ENCODE measurements around the gene EPAS1. TPM values are rescaled to one million over a fixed set of nuclear protein-coding genes. Genes with fewer than 3 reads are reported as not detected.

EPAS1 gene
- total and polyA plus RNA-seq, 4 donors: 213 to 954 (median 403) TPM

GRCh38 chr2:46363535-46364170 lies 66.4 kb downstream of the EPAS1 start:
- Histone ChIP-seq H3K4me3 (ENCODE audit: low read length in 2 of 2) (no peak overlapping the region), H3K4me1 (ENCODE audit: control insufficient read depth in 1 of 2, insufficient read depth in 2 of 2, low read length in 2 of 2) (no peaks in the 10 kb centered on the region), H3K27me3 (ENCODE audit: control insufficient read depth in 1 of 2, insufficient read depth in 2 of 2, low read length in 1 of 2) (no peaks in the 10 kb centered on the region), H3K36me3 (ENCODE audit: control insufficient read depth in 1 of 2, insufficient read depth in 2 of 2, low read length in 1 of 2) (peaks cover 1 to 8% of the 10 kb centered on the region in 2 donors), H3K9me3 (ENCODE audit: control insufficient read depth, low read length) (no peaks in the 10 kb centered on the region), H3K27ac (ENCODE audit: low read depth in 1 of 2, low read length in 2 of 2) (no peak overlapping the region)
- 65 to 76% methylated on average over 4 of the region's 4 CpGs for WGBS, 2 donors
- intact Hi-C loops (cut with DNase I): loop anchor here (1.0 to 10.0 kb wide), 4 partner anchors 64 to 351 kb away; no protein-coding TSS in a partner anchor
- DNase-seq (no peak), ATAC-seq (ENCODE audit: low FRiP score) (peak; percentile 61)

DNA sequence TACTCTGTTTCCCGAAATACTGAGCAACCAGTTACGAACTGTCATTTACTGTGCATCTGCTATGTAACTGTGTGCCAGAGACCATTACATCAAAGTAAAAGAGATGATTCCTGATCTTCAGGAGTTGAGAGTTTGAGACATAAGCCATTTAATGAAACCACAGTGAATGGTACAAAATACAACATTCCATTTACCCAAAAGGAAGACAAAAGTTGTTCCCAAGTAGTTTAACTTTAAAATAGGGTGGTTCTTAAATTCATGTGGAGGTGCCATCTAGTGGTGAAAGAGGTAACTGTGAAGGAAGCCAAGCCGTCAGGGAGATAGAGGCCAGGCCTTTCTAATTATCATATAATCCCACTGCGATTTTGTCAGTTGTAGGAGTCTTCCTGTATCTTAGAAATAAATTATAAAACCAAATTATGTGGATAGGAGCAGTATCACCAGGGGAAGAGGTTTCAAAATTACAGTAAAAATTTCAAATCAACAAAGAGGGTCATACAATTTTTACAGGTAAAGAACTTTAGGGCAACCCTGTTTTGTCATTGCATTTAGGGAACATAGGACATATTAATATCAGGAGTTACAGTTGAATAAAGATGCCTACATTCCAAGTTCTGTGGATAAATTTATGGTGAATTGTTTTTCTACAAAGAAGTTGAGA lies 67.7 kb downstream of the EPAS1 start:
- intact Hi-C loops (cut with DNase I): loop anchor here (5.0 to 10.0 kb wide), 6 partner anchors 133 to 373 kb away; no protein-coding TSS in a partner anchor
- no peak overlapping the region for H3K4me3 ChIP-seq (ENCODE audit: low read length in 2 of 2)
- 60 to 61% methylated on average over 4 of the region's 4 CpGs for WGBS, 2 donors
- no peaks in the 10 kb centered on the region for H3K27me3 ChIP-seq (ENCODE audit: control insufficient read depth in 1 of 2, insufficient read depth in 2 of 2, low read length in 1 of 2)
- ATAC-seq (ENCODE audit: low FRiP score) (no peak), DNase-seq (no peak)
- H3K4me1 ChIP-seq (ENCODE audit: control insufficient read depth in 1 of 2, insufficient read depth in 2 of 2, low read length in 2 of 2): no peaks in the 10 kb centered on the region
- no peaks in the 10 kb centered on the region for H3K9me3 ChIP-seq (ENCODE audit: control insufficient read depth, low read length)
- no peak overlapping the region for H3K27ac ChIP-seq (ENCODE audit: low read depth in 1 of 2, low read length in 2 of 2)
- H3K36me3 ChIP-seq (ENCODE audit: control insufficient read depth in 1 of 2, insufficient read depth in 2 of 2, low read length in 1 of 2): peaks cover 5 to 10% of the 10 kb centered on the region in 2 donors

GRCh38 chr2:46365913-46366667 lies 68.9 kb downstream of the EPAS1 start:
- intact Hi-C loops (cut with DNase I): loop anchor here (5.0 to 10.0 kb wide), 5 partner anchors 134 to 374 kb away; no protein-coding TSS in a partner anchor
- 40 to 59% methylated on average over 15 of the region's 15 CpGs for WGBS, 2 donors
- H3K4me3 ChIP-seq (ENCODE audit: low read length in 2 of 2): no peak overlapping the region
- DNase-seq: no peak
- H3K9me3 ChIP-seq (ENCODE audit: control insufficient read depth, low read length): no peaks in the 10 kb centered on the region
- no peak overlapping the region for H3K27ac ChIP-seq (ENCODE audit: low read depth in 1 of 2, low read length in 2 of 2)
- no peaks in the 10 kb centered on the region for H3K4me1 ChIP-seq (ENCODE audit: control insufficient read depth in 1 of 2, insufficient read depth in 2 of 2, low read length in 2 of 2)
- no peak for ATAC-seq (ENCODE audit: low FRiP score)
- peaks cover 9 to 11% of the 10 kb centered on the region in 2 donors for H3K36me3 ChIP-seq (ENCODE audit: control insufficient read depth in 1 of 2, insufficient read depth in 2 of 2, low read length in 1 of 2)
- H3K27me3 ChIP-seq (ENCODE audit: control insufficient read depth in 1 of 2, insufficient read depth in 2 of 2, low read length in 1 of 2): no peaks in the 10 kb centered on the region

DNA sequence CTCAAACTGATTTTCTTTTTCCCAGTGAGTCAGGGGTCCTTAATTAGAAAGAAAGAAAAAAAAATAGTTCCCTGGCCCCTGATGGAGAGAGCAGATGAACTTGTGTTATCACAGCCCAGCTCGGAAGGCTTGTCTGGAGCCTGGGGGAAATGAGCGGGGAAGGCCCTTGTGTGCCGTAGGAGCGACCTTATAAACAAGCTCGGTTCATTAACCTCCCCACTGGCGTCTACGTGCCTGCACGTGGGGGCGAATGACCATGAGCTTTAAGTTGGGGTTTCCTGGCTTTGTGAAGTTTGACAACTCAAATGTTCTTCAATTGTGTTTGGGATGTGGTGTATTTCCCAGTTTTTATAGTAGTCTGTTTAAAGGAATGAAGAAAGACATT lies 69.5 kb downstream of the EPAS1 start:
- intact Hi-C loops (cut with DNase I): loop anchor here (1.0 to 10.0 kb wide), 6 partner anchors 67 to 374 kb away; no protein-coding TSS in a partner anchor
- DNase-seq (no peak), ATAC-seq (ENCODE audit: low FRiP score) (no peak)
- no peak overlapping the region for H3K4me3 ChIP-seq (ENCODE audit: low read length in 2 of 2)
- H3K27me3 ChIP-seq (ENCODE audit: control insufficient read depth in 1 of 2, insufficient read depth in 2 of 2, low read length in 1 of 2): no peaks in the 10 kb centered on the region
- H3K27ac ChIP-seq (ENCODE audit: low read depth in 1 of 2, low read length in 2 of 2): no peak overlapping the region
- 76 to 81% methylated on average over 9 of the region's 9 CpGs for WGBS, 2 donors
- H3K9me3 ChIP-seq (ENCODE audit: control insufficient read depth, low read length): no peaks in the 10 kb centered on the region
- H3K36me3 ChIP-seq (ENCODE audit: control insufficient read depth in 1 of 2, insufficient read depth in 2 of 2, low read length in 1 of 2): peaks cover 9 to 13% of the 10 kb centered on the region in 2 donors
- no peaks in the 10 kb centered on the region for H3K4me1 ChIP-seq (ENCODE audit: control insufficient read depth in 1 of 2, insufficient read depth in 2 of 2, low read length in 2 of 2)

DNA sequence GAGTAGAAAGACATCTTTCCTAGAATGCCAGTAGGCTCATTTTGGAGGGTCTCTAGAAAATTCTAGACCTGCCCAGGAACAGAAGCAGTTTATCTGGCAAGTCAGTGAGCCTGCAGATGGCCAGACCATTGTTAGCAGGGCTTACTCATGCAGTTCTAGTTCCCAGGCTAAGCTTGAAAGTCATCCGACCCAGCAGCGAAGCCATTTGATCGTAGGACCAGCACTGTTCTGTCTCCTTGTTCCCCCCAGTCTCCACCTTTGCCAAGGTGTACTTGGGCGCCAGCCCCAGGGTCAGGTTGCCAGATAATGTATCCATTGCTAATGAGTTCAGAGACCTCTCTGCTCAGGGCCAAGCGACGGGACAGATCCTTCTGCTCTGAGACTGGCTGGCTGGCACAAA lies 70.1 kb downstream of the EPAS1 start:
- Histone ChIP-seq H3K36me3 (ENCODE audit: control insufficient read depth in 1 of 2, insufficient read depth in 2 of 2, low read length in 1 of 2) (peaks cover 9 to 11% of the 10 kb centered on the region in 2 donors), H3K4me3 (ENCODE audit: low read length in 2 of 2) (no peak overlapping the region), H3K4me1 (ENCODE audit: control insufficient read depth in 1 of 2, insufficient read depth in 2 of 2, low read length in 2 of 2) (no peaks in the 10 kb centered on the region), H3K9me3 (ENCODE audit: control insufficient read depth, low read length) (no peaks in the 10 kb centered on the region), H3K27ac (ENCODE audit: low read depth in 1 of 2, low read length in 2 of 2) (no peak overlapping the region), H3K27me3 (ENCODE audit: control insufficient read depth in 1 of 2, insufficient read depth in 2 of 2, low read length in 1 of 2) (no peaks in the 10 kb centered on the region)
- WGBS, 2 donors: 75 to 81% methylated on average over 6 of the region's 6 CpGs
- DNase-seq: no peak
- intact Hi-C loops (cut with DNase I): loop anchor here (1.0 to 10.0 kb wide), 6 partner anchors 68 to 375 kb away; no protein-coding TSS in a partner anchor
- no peak for ATAC-seq (ENCODE audit: low FRiP score)

- H3K4me3 ChIP-seq (ENCODE audit: low read length in 2 of 2): no peak overlapping the region
- ATAC-seq (ENCODE audit: low FRiP score) (no peak), DNase-seq (no peak)
- H3K27me3 ChIP-seq (ENCODE audit: control insufficient read depth in 1 of 2, insufficient read depth in 2 of 2, low read length in 1 of 2): no peaks in the 10 kb centered on the region
- 78 to 81% methylated on average over 2 of the region's 2 CpGs for WGBS, 2 donors
- H3K9me3 ChIP-seq (ENCODE audit: control insufficient read depth, low read length): no peaks in the 10 kb centered on the region
- H3K36me3 ChIP-seq (ENCODE audit: control insufficient read depth in 1 of 2, insufficient read depth in 2 of 2, low read length in 1 of 2): peaks cover 9 to 11% of the 10 kb centered on the region in 2 donors
- H3K4me1 ChIP-seq (ENCODE audit: control insufficient read depth in 1 of 2, insufficient read depth in 2 of 2, low read length in 2 of 2): no peaks in the 10 kb centered on the region
- no peak overlapping the region for H3K27ac ChIP-seq (ENCODE audit: low read depth in 1 of 2, low read length in 2 of 2)
- intact Hi-C loops (cut with DNase I): loop anchor here (5.0 to 10.0 kb wide), 5 partner anchors 136 to 376 kb away; no protein-coding TSS in a partner anchor
Observed at GRCh38 chr2:46368401-46368800, 71.2 kb downstream of the EPAS1 start.

DNA sequence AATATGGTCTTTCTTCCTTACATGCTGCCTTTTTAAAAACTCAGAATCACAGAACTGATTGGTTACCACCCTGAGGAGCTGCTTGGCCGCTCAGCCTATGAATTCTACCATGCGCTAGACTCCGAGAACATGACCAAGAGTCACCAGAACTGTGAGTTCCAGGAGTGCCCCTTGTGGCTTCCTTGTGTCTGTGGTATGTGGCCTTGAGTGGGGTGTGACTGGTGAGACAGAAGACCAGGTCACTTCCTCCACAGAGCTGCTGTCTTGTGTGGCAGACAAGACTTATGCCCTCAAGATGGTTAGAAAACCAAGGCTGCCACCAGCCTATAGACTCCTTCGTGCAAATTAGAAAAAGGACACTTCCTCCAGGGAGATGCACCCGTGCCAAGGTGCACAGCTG lies 72.6 kb downstream of the EPAS1 start:
- no peak overlapping the region for H3K4me3 ChIP-seq (ENCODE audit: low read length in 2 of 2)
- H3K9me3 ChIP-seq (ENCODE audit: control insufficient read depth, low read length): no peaks in the 10 kb centered on the region
- DNase-seq (no peak), ATAC-seq (ENCODE audit: low FRiP score) (no peak)
- H3K36me3 ChIP-seq (ENCODE audit: control insufficient read depth in 1 of 2, insufficient read depth in 2 of 2, low read length in 1 of 2): peaks cover 9 to 11% of the 10 kb centered on the region in 2 donors
- no peaks in the 10 kb centered on the region for H3K27me3 ChIP-seq (ENCODE audit: control insufficient read depth in 1 of 2, insufficient read depth in 2 of 2, low read length in 1 of 2)
- no peak overlapping the region for H3K27ac ChIP-seq (ENCODE audit: low read depth in 1 of 2, low read length in 2 of 2)
- 90 to 91% methylated on average over 5 of the region's 5 CpGs for WGBS, 2 donors
- H3K4me1 ChIP-seq (ENCODE audit: control insufficient read depth in 1 of 2, insufficient read depth in 2 of 2, low read length in 2 of 2): no peaks in the 10 kb centered on the region
- intact Hi-C loops (cut with DNase I): loop anchor here (5.0 to 10.0 kb wide), 5 partner anchors 137 to 377 kb away; no protein-coding TSS in a partner anchor

GRCh38 chr2:46371854-46372253 lies 74.6 kb downstream of the EPAS1 start:
- ATAC-seq (ENCODE audit: low FRiP score) (no peak), DNase-seq (no peak)
- no peaks in the 10 kb centered on the region for H3K27me3 ChIP-seq (ENCODE audit: control insufficient read depth in 1 of 2, insufficient read depth in 2 of 2, low read length in 1 of 2)
- H3K4me1 ChIP-seq (ENCODE audit: control insufficient read depth in 1 of 2, insufficient read depth in 2 of 2, low read length in 2 of 2): peaks cover 1 to 3% of the 10 kb centered on the region in 2 donors
- no peak overlapping the region for H3K27ac ChIP-seq (ENCODE audit: low read depth in 1 of 2, low read length in 2 of 2)
- intact Hi-C loops (cut with DNase I): no loop called here
- H3K36me3 ChIP-seq (ENCODE audit: control insufficient read depth in 1 of 2, insufficient read depth in 2 of 2, low read length in 1 of 2): peaks cover 9 to 11% of the 10 kb centered on the region in 2 donors
- 77 to 78% methylated on average over 1 of the region's 1 CpG for WGBS, 2 donors
- H3K4me3 ChIP-seq (ENCODE audit: low read length in 2 of 2): no peak overlapping the region
- no peaks in the 10 kb centered on the region for H3K9me3 ChIP-seq (ENCODE audit: control insufficient read depth, low read length)
